Measurements from ENCODE around the gene RNF123.

DNA sequence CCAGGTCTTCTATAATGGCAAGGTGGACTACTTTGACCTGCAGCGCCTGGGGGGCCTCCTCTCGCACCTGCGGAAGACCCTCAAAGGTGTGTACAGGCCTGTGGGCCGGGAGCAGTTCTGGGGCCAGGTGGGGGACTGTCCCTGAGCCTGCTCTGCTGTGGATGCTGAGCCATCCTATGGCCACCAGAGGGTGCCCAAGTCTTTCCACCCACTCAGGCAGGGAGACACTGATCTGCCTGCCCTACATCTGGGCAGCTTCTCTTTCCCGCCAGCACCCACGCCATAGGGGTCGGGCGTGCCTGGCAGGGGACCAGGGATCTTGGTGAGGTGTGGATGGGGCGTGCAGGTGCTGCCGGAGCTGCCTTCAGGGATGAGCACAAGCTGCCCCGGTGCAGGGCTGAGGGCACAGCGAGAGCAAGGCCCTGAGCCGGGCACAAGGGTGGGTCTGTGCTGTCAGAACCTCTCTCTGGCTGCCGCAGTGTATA, 14.1 kb downstream of the RNF123 start:
- TF ChIP-seq, protein P1, sequence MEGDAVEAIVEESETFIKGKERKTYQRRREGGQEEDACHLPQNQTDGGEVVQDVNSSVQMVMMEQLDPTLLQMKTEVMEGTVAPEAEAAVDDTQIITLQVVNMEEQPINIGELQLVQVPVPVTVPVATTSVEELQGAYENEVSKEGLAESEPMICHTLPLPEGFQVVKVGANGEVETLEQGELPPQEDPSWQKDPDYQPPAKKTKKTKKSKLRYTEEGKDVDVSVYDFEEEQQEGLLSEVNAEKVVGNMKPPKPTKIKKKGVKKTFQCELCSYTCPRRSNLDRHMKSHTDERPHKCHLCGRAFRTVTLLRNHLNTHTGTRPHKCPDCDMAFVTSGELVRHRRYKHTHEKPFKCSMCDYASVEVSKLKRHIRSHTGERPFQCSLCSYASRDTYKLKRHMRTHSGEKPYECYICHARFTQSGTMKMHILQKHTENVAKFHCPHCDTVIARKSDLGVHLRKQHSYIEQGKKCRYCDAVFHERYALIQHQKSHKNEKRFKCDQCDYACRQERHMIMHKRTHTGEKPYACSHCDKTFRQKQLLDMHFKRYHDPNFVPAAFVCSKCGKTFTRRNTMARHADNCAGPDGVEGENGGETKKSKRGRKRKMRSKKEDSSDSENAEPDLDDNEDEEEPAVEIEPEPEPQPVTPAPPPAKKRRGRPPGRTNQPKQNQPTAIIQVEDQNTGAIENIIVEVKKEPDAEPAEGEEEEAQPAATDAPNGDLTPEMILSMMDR (IDR thresholded peaks at IDR 0.05): peak; percentile 69 to 91 (median 82)
- no peak for TF ChIP-seq POLR2A (IDR thresholded peaks at IDR 0.05)

All from right lobe of liver (tissue), 4 donors.